ENCODE measurements around the gene IFITM10.
"Not testable (repeated sequence)": the region's sequence is repeated elsewhere in the genome, so short reads cannot be mapped to it uniquely, and the experiment has no call there.

Gene IFITM10

GRCh38 chr11:1771700-1772099, 21.3 kb upstream of the IFITM10 start:
- no peaks in the 10 kb centered on the region for H3K36me3 ChIP-seq (ENCODE audit: insufficient read depth)
- no peak overlapping the region for H3K4me3 ChIP-seq (IDR thresholded peaks at IDR 0.05; ENCODE audit: insufficient read depth, low read depth, low read length)
- peaks cover 32% of the 10 kb centered on the region; the same call in 1 of the 2 replicates for H3K27me3 ChIP-seq (ENCODE audit: insufficient read depth, low read depth)
- H2AFZ ChIP-seq (ENCODE audit: low read depth) = no peak overlapping the region
- no peaks in the 10 kb centered on the region for H3K79me2 ChIP-seq (ENCODE audit: insufficient read depth, low read depth)
- no peak overlapping the region for H3K9ac ChIP-seq
- H4K20me1 ChIP-seq (ENCODE audit: insufficient read depth) = no peaks in the 10 kb centered on the region
- no peak overlapping the region for H3K4me2 ChIP-seq
- TF ChIP-seq, protein P1, sequence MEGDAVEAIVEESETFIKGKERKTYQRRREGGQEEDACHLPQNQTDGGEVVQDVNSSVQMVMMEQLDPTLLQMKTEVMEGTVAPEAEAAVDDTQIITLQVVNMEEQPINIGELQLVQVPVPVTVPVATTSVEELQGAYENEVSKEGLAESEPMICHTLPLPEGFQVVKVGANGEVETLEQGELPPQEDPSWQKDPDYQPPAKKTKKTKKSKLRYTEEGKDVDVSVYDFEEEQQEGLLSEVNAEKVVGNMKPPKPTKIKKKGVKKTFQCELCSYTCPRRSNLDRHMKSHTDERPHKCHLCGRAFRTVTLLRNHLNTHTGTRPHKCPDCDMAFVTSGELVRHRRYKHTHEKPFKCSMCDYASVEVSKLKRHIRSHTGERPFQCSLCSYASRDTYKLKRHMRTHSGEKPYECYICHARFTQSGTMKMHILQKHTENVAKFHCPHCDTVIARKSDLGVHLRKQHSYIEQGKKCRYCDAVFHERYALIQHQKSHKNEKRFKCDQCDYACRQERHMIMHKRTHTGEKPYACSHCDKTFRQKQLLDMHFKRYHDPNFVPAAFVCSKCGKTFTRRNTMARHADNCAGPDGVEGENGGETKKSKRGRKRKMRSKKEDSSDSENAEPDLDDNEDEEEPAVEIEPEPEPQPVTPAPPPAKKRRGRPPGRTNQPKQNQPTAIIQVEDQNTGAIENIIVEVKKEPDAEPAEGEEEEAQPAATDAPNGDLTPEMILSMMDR (conservative IDR thresholded peaks at IDR 0.05; ENCODE audit: low read depth, low read length) = no peak
- no peak overlapping the region for H3K27ac ChIP-seq
- H3K4me1 ChIP-seq (ENCODE audit: low read depth, poor library complexity, severe bottlenecking) = peaks cover 4% of the 10 kb centered on the region

DNA sequence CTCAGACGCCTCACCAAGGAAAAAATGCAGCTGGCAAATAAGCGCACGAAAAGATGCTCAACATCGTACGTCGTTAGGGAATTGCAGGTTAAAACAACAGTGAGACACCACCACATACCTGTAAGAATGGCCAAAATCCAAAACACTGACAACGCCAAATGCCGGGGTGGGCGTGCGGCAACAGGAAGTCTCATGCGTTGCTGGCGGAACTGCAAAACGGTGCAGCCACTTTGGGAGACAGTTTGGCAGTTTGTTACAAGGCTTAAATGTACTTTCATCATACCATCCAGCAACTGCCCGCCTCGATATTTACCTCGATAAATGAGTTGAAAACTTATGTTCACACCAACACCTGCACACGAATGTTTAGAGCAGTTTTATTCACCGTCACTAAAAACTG, 20.9 kb upstream of the IFITM10 start:
- no peak overlapping the region for H2AFZ ChIP-seq (ENCODE audit: low read depth)
- no peaks in the 10 kb centered on the region for H4K20me1 ChIP-seq (ENCODE audit: insufficient read depth)
- TF ChIP-seq, protein P1 (conservative IDR thresholded peaks at IDR 0.05; ENCODE audit: low read depth, low read length) = no peak
- H3K9ac ChIP-seq = no peak overlapping the region
- no peak overlapping the region for H3K4me3 ChIP-seq (IDR thresholded peaks at IDR 0.05; ENCODE audit: insufficient read depth, low read depth, low read length)
- no peak overlapping the region for H3K27ac ChIP-seq
- H3K27me3 ChIP-seq (ENCODE audit: insufficient read depth, low read depth) = peaks cover 28% of the 10 kb centered on the region; the same call in 1 of the 2 replicates
- no peak overlapping the region for H3K4me2 ChIP-seq
- no peaks in the 10 kb centered on the region for H3K36me3 ChIP-seq (ENCODE audit: insufficient read depth)
- H3K79me2 ChIP-seq (ENCODE audit: insufficient read depth, low read depth) = no peaks in the 10 kb centered on the region
- peaks cover 4% of the 10 kb centered on the region for H3K4me1 ChIP-seq (ENCODE audit: low read depth, poor library complexity, severe bottlenecking)

- Histone ChIP-seq H2AFZ (ENCODE audit: low read depth) (no peak overlapping the region), H3K9ac (no peak overlapping the region), H4K20me1 (ENCODE audit: insufficient read depth) (no peaks in the 10 kb centered on the region), H3K27me3 (ENCODE audit: insufficient read depth, low read depth) (peaks cover 28% of the 10 kb centered on the region; the same call in 1 of the 2 replicates), H3K4me3 (IDR thresholded peaks at IDR 0.05; ENCODE audit: insufficient read depth, low read depth, low read length) (no peak overlapping the region), H3K79me2 (ENCODE audit: insufficient read depth, low read depth) (no peaks in the 10 kb centered on the region), H3K4me1 (ENCODE audit: low read depth, poor library complexity, severe bottlenecking) (peaks cover 4% of the 10 kb centered on the region), H3K4me2 (no peak overlapping the region), H3K36me3 (ENCODE audit: insufficient read depth) (no peaks in the 10 kb centered on the region), H3K27ac (no peak overlapping the region)
- TF ChIP-seq, protein P1 (conservative IDR thresholded peaks at IDR 0.05; ENCODE audit: low read depth, low read length) = no peak
Measured at GRCh38 chr11:1770528-1770927, 20.1 kb upstream of the IFITM10 start.

GRCh38 chr11:1770061-1770460, 19.7 kb upstream of the IFITM10 start:
- H3K4me3 ChIP-seq (IDR thresholded peaks at IDR 0.05; ENCODE audit: insufficient read depth, low read depth, low read length) = no peak overlapping the region
- H3K79me2 ChIP-seq (ENCODE audit: insufficient read depth, low read depth) = no peaks in the 10 kb centered on the region
- no peaks in the 10 kb centered on the region for H3K36me3 ChIP-seq (ENCODE audit: insufficient read depth)
- H3K27me3 ChIP-seq (ENCODE audit: insufficient read depth, low read depth) = peaks cover 28% of the 10 kb centered on the region; the same call in 1 of the 2 replicates
- no peak overlapping the region for H2AFZ ChIP-seq (ENCODE audit: low read depth)
- no peaks in the 10 kb centered on the region for H4K20me1 ChIP-seq (ENCODE audit: insufficient read depth)
- H3K4me1 ChIP-seq (ENCODE audit: low read depth, poor library complexity, severe bottlenecking) = peaks cover 4% of the 10 kb centered on the region
- H3K4me2 ChIP-seq = no peak overlapping the region
- no peak overlapping the region for H3K9ac ChIP-seq
- H3K27ac ChIP-seq = no peak overlapping the region
- TF ChIP-seq, protein P1 (conservative IDR thresholded peaks at IDR 0.05; ENCODE audit: low read depth, low read length) = no peak

- H3K4me2 ChIP-seq; H3K4me3 ChIP-seq (IDR thresholded peaks at IDR 0.05; ENCODE audit: insufficient read depth, low read depth, low read length); H4K20me1 ChIP-seq (ENCODE audit: insufficient read depth); H3K27ac ChIP-seq; H3K79me2 ChIP-seq (ENCODE audit: insufficient read depth, low read depth); H3K36me3 ChIP-seq (ENCODE audit: insufficient read depth); H3K4me1 ChIP-seq (ENCODE audit: low read depth, poor library complexity, severe bottlenecking); H3K9ac ChIP-seq; H2AFZ ChIP-seq (ENCODE audit: low read depth): not testable (repeated sequence)
- H3K27me3 ChIP-seq (ENCODE audit: insufficient read depth, low read depth) = peaks cover 21% of the 10 kb centered on the region; the same call in 1 of the 2 replicates
Measured at GRCh38 chr11:1769304-1769936, 19.0 kb upstream of the IFITM10 start.
